ENCODE results near the gene DDX46. TPM values are rescaled to one million over a fixed set of nuclear protein-coding genes. Genes with fewer than 3 reads are reported as not detected.
"Not testable (repeated sequence)": the region's sequence is repeated elsewhere in the genome, so short reads cannot be mapped to it uniquely, and the experiment has no call there.

The DDX46 gene
- total RNA-seq, 1 experiment from 2014 or later = 76.5 TPM

DNA sequence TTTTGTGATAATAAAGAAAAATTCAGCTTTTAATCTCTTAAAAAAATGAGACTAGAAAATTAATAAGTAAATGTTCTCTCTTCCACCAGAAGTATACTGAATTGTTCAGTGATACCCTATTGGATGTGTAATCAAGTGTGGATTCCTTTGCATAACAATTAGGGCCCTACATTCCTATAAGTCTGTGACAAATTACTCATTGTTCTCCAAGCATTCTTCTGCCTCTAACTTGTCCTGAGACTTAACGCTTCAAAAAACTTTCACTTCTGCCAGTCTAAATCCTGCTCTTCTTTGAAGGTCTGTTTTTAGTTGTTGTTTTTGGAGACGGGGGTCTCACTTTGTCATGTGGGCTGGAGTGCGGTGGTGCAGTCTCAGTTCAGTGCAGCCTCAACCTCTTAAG, 9.2 kb upstream of the DDX46 start:
- no peak overlapping the region for H3K27ac ChIP-seq
- ChIA-PET CTCF (interaction anchor here (0.7 kb wide), 1 partner anchor 104 kb away, joined by 8 read pairs; no protein-coding TSS in a partner anchor), POLR2A (ENCODE audit: unreplicated experiment) (interaction anchor here (0.6 to 0.7 kb wide), 3 partner anchors 9 to 154 kb away, joined by 3 to 10 read pairs (median 3); partner anchors contain the start of gene DDX46)
- H3K9me3 ChIP-seq (ENCODE audit: insufficient read depth, low read depth) = no peaks in the 10 kb centered on the region
- H3K4me3 ChIP-seq = no peak overlapping the region
- no TSS peak for BruUV-seq (replicated peaks)
- H3K79me2 ChIP-seq (ENCODE audit: low read depth) = no peaks in the 10 kb centered on the region
- intact Hi-C loops (cut with micrococcal nuclease; ENCODE audit: unreplicated experiment) = no loop called here
- no peaks in the 10 kb centered on the region for H4K20me1 ChIP-seq (ENCODE audit: insufficient read depth)
- H3K4me2 ChIP-seq = no peak overlapping the region
- no peak for DNase-seq
- H2AFZ ChIP-seq = no peak overlapping the region
- TF ChIP-seq EZH2 (IDR thresholded peaks at IDR 0.05; ENCODE audit: low read depth) = no peak
- TF ChIP-seq, protein P1, sequence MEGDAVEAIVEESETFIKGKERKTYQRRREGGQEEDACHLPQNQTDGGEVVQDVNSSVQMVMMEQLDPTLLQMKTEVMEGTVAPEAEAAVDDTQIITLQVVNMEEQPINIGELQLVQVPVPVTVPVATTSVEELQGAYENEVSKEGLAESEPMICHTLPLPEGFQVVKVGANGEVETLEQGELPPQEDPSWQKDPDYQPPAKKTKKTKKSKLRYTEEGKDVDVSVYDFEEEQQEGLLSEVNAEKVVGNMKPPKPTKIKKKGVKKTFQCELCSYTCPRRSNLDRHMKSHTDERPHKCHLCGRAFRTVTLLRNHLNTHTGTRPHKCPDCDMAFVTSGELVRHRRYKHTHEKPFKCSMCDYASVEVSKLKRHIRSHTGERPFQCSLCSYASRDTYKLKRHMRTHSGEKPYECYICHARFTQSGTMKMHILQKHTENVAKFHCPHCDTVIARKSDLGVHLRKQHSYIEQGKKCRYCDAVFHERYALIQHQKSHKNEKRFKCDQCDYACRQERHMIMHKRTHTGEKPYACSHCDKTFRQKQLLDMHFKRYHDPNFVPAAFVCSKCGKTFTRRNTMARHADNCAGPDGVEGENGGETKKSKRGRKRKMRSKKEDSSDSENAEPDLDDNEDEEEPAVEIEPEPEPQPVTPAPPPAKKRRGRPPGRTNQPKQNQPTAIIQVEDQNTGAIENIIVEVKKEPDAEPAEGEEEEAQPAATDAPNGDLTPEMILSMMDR (conservative IDR thresholded peaks at IDR 0.05) = no peak
- H3K36me3 ChIP-seq (ENCODE audit: low read depth) = no peaks in the 10 kb centered on the region
- no peaks in the 10 kb centered on the region for H3K4me1 ChIP-seq (replicated peaks; ENCODE audit: insufficient read depth)
- no peaks in the 10 kb centered on the region for H3K27me3 ChIP-seq (ENCODE audit: insufficient read depth, low read depth)
- 0 out of 2 replicates have a peak, but pooled peaks cover 3% of the 10 kb centered on the region for H3F3A ChIP-seq (ENCODE audit: insufficient read depth, low read depth)
- H3K9me2 ChIP-seq (ENCODE audit: insufficient read depth) = no peaks in the 10 kb centered on the region

DNA sequence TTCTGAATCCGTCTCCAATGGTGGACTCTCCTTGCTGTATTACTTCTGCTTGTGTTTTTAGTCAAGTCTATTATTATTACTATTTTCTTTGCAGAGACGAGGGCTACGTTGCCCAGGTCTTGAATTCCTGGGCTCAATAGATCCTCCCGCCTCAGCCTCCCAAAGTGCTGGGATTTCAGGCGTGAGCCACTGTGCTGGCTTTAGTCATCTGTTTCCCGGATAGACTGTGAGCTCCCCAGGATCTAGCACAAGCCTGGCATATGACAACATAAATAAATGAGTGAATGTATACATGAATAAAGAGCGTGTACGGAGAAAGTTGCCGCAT, 439 bp upstream of the DDX46 start:
- Histone ChIP-seq H3F3A (ENCODE audit: insufficient read depth, low read depth) (no peaks in the 10 kb centered on the region), H3K4me1 (replicated peaks; ENCODE audit: insufficient read depth) (peaks cover 17% of the 10 kb centered on the region), H3K4me2 (peak overlapping the region; percentile 98), H2AFZ (peak overlapping the region; percentile 94), H3K27me3 (ENCODE audit: insufficient read depth, low read depth) (no peaks in the 10 kb centered on the region), H4K20me1 (ENCODE audit: insufficient read depth) (peaks cover 17% of the 10 kb centered on the region), H3K9me2 (ENCODE audit: insufficient read depth) (no peaks in the 10 kb centered on the region), H3K4me3 (peak overlapping the region; percentile 97), H3K27ac (no peak overlapping the region), H3K79me2 (ENCODE audit: low read depth) (peaks cover 46% of the 10 kb centered on the region), H3K36me3 (ENCODE audit: low read depth) (0 out of 2 replicates have a peak, but pooled peaks cover 4% of the 10 kb centered on the region), H3K9me3 (ENCODE audit: insufficient read depth, low read depth) (no peaks in the 10 kb centered on the region)
- BruUV-seq (replicated peaks) = no TSS peak
- TF ChIP-seq, protein P1 (conservative IDR thresholded peaks at IDR 0.05) = no peak
- TF ChIP-seq EZH2 (IDR thresholded peaks at IDR 0.05; ENCODE audit: low read depth) = no peak
- DNase-seq = no peak
- intact Hi-C loops (cut with micrococcal nuclease; ENCODE audit: unreplicated experiment) = no loop called here
- ChIA-PET CTCF (interaction anchor here (0.6 to 1.3 kb wide), 4 partner anchors 19 to 548 kb away, joined by 3 to 5 read pairs (median 3); no protein-coding TSS in a partner anchor), POLR2A (ENCODE audit: unreplicated experiment) (interaction anchor here (0.7 to 0.9 kb wide), 2 partner anchors 9 to 292 kb away, joined by 3 to 9 read pairs; no protein-coding TSS in a partner anchor)

DNA sequence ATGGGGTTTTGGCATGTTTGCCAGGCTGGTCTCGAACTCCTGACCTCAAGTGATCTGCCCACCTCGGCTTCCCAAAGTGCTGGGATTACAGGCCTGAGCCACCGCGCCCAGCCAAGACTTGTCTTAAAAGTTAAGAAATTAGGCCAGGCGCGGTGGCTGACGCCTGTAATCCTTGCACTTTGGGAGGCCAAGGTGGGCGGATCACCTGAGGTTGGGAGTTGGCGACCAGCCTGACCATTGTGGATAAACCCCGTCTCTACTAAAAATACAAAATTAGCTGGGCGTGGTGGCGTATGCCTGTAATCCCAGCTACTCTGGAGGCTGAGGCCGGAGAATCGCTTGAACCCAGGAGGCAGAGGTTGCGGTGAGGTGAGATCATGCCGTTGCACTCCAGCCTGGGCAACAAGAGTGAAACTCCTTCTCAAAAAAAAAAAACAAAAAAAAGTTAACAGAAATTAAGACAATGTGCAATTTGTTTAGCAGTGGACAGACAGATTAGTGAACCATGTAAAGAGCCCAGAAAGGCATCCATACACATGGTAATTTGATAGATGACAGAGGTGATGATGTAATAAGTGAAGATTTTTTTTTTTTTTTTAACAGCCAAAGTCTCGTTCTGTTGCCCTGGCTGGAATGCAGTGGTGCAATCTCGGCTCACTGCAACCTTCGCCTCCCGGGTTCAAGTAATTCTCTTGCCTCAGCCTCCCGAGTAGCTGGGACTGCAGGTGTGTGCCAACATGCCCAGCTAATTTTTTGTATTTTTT, 9.1 kb downstream of the DDX46 start:
- Histone ChIP-seq H4K20me1 (ENCODE audit: insufficient read depth) (peaks cover 13% of the 10 kb centered on the region), H3K79me2 (ENCODE audit: low read depth) (peaks cover 14% of the 10 kb centered on the region; the same call in 1 of the 2 replicates), H3K36me3 (ENCODE audit: low read depth) (peaks cover 26% of the 10 kb centered on the region), H3F3A (ENCODE audit: insufficient read depth, low read depth) (peaks cover 24% of the 10 kb centered on the region)
- DNase-seq; H3K9me2 ChIP-seq (ENCODE audit: insufficient read depth); H3K4me1 ChIP-seq (replicated peaks; ENCODE audit: insufficient read depth); H2AFZ ChIP-seq; H3K27ac ChIP-seq; intact Hi-C loops (cut with micrococcal nuclease; ENCODE audit: unreplicated experiment); H3K4me2 ChIP-seq; H3K4me3 ChIP-seq; BruUV-seq (replicated peaks); H3K27me3 ChIP-seq (ENCODE audit: insufficient read depth, low read depth); H3K9me3 ChIP-seq (ENCODE audit: insufficient read depth, low read depth); POLR2A ChIA-PET (ENCODE audit: unreplicated experiment); CTCF ChIA-PET: not testable (repeated sequence)
